G401.6 (cell line): ENCODE measurements around the gene PDIK1L.

Experiments used
- FAIRE-seq: peaks from 2 replicates; lab custom pipeline; 2012; peaks lifted over from hg19 to GRCh38; lab: Jason Lieb, UNC

Gene PDIK1L

DNA sequence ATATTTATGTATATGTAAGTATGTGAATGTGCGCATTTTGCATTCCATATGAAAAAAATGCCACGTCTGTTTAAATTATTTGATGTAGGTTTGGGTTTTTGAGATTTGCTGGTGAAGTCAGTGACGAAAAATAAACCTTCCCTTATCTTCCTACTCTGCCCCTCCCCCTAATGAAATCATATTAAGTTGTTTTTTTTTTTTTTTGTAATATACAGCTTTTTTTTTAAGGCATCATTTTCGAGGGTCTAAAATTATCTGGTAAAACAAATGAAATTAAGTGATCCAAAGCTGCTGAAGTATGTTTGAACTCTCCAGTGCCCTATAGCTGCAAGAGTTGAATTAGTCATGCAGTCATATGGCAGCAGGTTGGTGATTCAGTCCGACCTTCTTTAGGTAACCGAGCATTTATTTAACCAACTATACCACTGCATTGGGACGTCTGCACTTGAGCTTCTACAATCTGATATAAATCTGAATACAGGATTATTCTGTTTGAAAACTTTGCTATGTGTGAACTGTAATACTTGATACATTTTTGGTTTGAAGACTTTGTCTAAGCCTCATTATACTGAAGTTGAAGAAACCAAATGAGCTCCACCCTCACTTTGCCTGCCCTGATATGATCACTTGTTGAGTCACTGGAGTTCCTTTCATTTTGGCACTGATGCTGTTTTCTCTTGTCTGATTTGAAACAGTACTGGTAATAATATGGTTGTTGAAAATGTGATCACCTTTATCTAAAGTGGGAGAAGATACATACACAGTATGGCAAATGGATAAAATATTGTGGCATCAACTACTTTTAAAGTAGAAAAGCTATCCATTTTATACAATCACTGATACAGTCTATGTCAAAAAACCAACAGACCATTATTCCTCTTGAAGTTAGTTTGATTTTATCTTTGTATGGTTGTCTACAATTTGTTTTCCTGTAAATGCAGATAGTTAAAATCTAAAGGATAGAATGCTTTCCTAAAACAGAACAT lies 11.7 kb downstream of the PDIK1L start:
- FAIRE-seq, result peak; percentile 91

DNA sequence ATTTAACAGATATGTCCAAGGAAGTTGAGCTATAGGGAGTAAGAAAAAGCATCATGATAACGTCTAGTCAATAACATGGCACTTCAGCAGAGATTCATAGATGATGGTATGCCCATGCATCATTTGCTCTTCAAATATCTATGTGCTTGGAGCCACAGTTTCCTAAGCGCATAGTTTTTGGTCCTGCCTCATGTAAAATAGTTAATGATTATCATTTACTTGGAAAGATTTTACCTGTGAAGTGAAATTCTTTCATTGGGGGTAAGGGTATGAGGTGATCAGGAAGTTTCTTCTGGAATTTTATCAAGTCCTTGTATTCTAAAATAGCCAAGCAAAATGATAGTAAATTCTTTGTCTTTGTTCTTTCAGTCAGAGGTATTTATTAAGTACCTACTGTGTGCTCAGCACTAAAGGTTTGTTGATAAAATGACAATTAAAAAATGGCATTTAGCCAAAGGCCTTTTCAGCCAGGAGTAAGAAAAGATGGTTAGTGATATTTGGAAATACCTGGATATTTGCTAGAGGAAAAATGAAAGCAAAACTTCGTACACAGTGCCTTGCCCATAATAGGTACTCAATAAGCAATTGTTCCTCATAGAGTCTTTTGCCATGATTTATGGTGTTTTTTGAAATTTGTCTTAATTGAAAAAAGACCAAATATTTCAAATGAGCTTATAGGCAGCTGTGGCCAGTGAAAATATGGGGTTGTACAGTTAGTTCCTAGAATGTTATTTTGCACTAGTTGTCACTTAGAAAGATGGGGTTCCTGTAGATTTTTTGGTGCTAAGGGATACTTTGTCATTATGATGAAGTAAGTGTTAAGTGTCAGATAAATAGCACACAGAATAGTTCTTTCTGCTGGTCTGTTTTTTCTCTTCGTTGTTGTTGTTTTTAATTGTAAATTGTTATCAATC lies 13.1 kb downstream of the PDIK1L start:
- no peak for FAIRE-seq

GRCh38 chr1:26125382-26125781 lies 13.8 kb downstream of the PDIK1L start:
- no peak for FAIRE-seq

DNA sequence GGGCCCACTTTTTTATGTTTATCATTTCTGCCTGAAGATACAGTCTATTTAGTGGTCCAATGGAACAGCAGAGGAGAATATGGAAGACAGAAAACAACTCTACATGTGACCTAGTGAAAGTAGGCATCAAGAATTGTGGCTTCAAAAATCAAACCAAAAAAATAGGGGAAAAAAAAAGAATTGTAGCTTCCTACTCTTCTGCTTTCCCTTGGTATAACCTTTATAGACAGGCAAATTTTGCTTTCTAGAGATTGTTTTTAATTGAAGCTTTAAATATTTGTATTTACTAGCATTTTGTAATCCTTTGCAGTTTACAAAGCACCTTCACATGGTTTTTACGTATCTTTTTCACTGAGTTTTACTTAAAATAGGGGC lies 14.3 kb downstream of the PDIK1L start:
- peak; percentile 60 for FAIRE-seq

DNA sequence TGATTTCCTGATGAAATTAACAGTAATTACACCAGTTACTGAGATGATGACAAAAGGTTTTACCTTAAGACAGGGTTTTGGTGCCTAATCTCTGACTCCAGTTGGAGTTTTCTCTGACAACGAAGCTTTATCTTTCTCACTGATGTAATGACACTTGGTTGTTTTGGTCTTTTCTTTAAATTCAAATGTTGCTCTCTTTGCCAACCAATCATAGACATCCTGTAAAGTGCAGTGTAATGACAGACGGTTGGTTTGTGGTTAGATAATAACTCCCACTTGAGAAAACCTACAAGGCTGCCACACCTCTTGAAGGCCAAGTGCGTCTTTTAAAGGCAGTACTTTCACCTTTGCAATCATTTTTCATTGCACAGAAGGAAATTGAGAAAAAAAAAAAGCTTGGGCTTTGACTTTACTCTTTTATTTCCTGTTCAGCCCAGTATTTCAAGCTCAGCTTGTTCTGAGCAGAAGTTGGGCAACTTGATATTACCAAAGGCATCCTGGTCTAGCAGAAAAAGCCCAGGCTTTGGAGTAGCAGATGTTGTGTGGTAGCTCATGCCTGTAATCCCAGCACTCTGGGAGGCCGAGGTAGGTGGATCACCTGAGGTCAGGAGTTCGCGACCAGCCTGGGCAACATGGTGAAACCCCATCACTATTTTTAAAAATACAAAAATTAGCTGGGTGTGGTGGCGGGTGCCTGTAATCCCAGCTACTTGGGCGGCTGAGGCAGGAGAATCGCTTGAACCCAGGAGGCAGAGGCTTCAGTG lies 14.9 kb downstream of the PDIK1L start:
- no peak for FAIRE-seq

- no peak for FAIRE-seq
Observed at GRCh38 chr1:26127235-26128163, 15.9 kb downstream of the PDIK1L start.

GRCh38 chr1:26129778-26130177 lies 18.2 kb downstream of the PDIK1L start:
- FAIRE-seq, result no peak

DNA sequence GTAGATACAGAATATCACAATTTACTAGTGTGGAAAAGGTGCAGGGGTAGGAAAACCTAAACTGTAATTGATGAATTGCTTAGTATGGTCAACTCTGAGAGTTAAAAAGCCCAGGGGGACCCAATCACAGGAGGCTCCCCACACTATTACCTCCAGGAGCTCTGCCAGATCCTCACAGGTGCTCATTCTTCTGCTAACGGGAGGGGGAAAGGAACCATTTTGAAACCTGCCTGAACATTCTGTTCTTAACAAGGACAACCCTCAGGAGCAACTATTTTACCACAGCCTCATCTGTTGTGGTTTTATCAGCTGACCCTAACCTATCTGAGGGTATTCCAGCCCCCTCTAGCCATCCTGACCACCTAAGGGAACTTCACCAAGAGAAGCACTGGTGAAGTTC lies 19.1 kb downstream of the PDIK1L start:
- no peak for FAIRE-seq

GRCh38 chr1:26132128-26132833 lies 20.7 kb downstream of the PDIK1L start:
- FAIRE-seq, result no peak

DNA sequence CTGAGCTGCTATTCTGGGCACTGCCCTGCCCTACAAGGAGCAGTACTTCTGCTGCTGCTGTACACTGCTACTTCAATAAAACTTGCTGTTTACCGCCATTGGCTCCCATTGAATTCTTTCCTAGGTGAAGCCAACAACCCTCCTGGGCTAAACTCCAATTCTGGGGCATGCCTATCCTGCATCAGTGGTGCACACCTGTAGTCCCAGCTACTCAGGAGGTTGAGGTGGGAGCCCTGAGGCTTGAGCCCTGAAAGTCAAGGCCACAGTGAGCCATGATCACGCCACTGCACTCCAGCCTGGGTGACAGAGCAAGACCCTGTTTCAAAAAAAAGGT lies 21.2 kb downstream of the PDIK1L start:
- no peak for FAIRE-seq

- FAIRE-seq, result no peak
Observed at GRCh38 chr1:26134466-26134865, 22.8 kb downstream of the PDIK1L start.

GRCh38 chr1:26138974-26139558 lies 27.4 kb downstream of the PDIK1L start:
- FAIRE-seq, result no peak

DNA sequence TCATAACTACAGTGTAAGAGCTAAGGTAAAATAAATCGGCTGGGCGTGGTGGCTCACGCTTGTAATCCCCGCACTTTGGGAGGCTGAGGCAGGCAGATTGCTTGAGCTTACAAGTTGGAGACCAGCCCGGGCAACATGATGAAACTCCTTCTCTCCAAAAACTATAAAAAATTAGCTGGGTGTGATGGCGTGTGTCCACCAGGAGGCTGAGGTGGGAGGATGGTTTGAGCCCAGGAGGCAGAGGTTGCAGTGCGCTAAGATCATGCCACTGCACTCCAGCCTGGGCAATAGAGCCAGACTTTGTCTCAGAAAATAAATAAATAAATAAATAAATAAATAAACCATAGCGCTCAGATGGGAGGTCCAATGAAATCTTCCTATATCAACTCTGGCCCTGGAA lies 30.5 kb downstream of the PDIK1L start:
- no peak for FAIRE-seq

DNA sequence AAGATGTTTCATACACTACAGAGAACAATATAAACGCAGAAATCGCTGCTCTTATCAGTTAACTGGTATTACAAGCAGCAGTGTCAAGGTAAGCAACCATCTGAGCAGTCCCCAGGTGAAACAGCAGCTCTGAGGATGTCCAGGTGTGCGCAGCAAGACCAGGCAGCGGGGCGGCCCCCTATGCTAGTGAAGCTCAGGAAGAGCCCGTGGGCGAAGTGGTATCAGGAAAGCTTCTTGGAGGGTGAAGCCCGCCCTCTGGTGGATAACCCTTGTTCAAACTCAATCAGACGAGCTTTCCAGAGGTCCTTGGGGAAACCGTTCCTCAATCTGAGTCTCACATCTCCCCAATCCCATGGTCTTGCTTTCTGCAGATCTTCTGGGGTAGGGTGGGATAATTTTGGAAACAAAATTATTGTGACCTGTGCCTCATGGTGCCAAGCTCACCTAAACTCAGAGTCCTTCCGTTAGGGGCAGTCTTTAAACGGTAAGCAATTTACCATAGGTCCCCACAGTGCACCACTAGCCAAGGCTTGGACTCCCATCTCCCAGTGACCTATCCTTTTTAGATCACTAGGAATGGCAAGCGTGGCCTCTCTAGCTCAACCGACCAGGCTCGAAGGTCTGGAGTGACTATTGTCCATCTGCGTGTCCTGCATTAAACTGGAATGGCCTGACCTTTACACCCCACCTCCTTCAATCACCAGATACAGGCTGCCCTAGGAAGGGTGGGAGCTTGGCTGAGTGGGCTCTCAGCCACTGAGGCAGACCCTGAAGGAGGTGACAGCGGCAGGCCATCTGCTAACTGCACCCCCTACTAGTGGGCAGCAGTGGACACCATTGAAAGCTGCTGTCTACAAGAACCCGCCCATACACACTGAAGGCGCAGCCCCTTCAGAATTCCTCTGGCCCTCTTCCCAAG lies 33.7 kb downstream of the PDIK1L start:
- FAIRE-seq, result peak; percentile 95

DNA sequence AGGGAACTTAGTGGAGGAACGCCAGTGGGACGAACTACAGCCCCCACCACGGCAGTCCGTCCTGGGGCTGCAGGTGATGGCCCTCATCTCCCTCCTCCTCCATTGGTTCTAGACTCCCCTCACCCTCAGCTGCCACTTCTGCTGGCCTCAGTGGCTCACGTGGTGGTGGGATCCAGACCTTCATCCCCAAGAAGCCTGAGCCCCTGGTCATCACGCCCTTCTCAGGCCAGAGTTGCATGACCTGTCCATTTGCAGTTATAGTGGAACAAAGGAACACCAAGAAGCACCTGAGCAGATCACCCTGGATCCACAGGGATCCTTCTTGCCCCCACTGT lies 34.3 kb downstream of the PDIK1L start:
- no peak for FAIRE-seq

DNA sequence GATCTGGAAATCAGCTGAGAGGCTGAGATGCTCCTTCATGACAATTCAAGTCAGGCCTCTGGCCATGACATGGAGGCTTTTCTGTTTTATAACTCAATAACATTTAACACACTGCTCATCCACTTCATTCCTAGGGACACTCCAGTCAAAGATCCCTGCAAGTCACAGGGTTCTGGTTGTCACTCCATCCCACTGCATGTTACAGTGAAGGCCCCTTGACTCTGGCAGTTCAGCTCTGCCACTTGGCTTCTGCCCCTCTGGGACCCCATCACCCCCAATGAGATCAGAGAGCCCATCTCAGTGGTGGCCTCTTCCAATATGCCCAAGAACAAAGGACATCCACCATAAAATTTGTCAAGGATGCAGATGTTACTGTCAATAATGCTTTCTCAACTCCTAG lies 37.3 kb downstream of the PDIK1L start:
- no peak for FAIRE-seq

DNA sequence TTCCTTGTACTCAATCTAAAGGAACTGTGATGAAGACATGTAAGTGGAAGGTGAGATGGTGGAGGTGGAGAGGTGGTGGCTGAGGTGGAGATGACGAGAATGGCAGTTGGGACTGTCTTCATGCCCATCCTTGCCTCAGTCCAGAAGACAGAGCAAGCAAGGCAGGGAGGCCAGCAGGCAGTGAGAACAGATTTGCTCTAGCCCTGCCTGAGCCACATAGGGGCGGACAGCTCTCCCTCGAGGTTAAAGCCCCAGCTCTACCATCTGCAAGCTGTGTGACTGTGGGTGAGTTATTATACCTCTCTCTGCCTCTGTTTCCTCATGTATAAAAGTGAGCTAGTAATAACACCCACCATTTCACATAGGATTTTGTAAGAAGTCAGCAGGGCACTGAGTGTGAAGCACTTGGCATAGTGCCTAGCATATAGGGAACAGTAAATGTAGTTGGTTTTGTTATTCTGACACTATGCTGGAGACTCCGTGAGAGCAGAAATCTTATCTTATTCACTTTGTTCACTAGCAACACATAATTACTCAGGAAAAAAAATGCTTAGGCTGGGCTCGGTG lies 42.4 kb downstream of the PDIK1L start:
- no peak for FAIRE-seq

DNA sequence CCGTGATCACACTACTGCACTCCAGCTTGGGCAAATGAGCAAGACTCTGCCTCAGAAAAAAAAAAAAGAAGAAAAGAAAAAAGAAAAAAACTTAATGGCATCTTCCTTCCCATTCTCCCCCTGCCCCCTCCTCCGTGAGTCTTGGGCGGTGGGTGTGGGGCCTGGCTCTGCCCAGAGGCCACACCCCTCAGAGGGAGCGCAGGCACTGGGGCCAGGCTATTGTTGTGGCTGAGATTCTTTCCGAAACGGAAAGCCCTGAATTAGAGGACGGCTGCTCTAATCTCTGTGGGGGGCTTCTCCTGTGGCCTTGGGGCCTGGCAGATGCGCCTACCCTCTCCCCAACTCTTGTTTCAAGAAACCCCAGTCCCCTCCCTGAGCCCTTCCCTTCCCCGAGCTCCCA lies 43.1 kb downstream of the PDIK1L start:
- no peak for FAIRE-seq
